GM12891 (cell line): ENCODE data around the gene WDHD1.

Experiments used
- POLR2A ChIP-seq: IDR thresholded peaks from 2 replicates; pipeline ENCODE4 v1.6.1; 2011; ENCODE audit warnings: low read depth, low read length, control low read depth
- POLR2AphosphoS5 ChIP-seq: IDR thresholded peaks from 2 replicates; pipeline ENCODE4 v1.6.1; 2011; ENCODE audit warnings: low read depth, low read length, control low read depth
- SPI1 ChIP-seq: IDR thresholded peaks from 2 replicates; pipeline ENCODE4 v1.6.1; 2011; ENCODE audit warnings: low read depth, low read length, control low read depth
- TAF1 ChIP-seq: IDR thresholded peaks from 2 replicates; pipeline ENCODE4 v1.6.1; 2011; ENCODE audit warnings: low read depth, low read length, control low read depth

DNA sequence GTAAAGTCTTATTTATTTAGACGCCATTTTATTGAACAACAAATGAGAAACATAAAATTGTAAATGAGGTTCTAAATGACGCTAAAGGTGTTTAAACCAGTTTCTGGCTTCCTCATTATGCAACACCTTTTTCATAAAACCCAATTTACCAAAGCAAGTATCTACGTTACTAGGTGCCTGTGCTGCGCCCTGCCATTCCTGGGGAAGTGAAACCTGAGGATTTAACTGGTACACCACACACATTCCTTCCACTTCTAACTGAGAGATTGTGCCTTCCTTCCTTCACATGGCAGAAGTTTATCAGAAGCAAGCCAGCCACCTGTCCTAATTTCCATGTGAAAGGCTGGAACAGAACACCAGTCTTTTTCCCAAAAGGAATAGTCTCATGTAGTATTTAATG lies 84.0 kb downstream of the WDHD1 start:
- TF ChIP-seq POLR2A: no peak
- TF ChIP-seq SPI1: peak; percentile 79
- no peak for TF ChIP-seq POLR2AphosphoS5
- no peak for TF ChIP-seq TAF1
